ENCODE measurements around the gene IL12RB1.
"Not testable (repeated sequence)": the region's sequence is repeated elsewhere in the genome, so short reads cannot be mapped to it uniquely, and the experiment has no call there.

Gene IL12RB1

GRCh38 chr19:18110609-18111232 lies 24.0 kb upstream of the IL12RB1 start:
- DNase-seq = peak; percentile 4

- DNase-seq = no peak
These were observed 23.2 kb upstream of the IL12RB1 start for GRCh38 chr19:18109733-18110608.

- no peak for DNase-seq
These were observed 22.6 kb upstream of the IL12RB1 start for GRCh38 chr19:18109341-18109732.

GRCh38 chr19:18108897-18109296 lies 22.2 kb upstream of the IL12RB1 start:
- DNase-seq = no peak

DNA sequence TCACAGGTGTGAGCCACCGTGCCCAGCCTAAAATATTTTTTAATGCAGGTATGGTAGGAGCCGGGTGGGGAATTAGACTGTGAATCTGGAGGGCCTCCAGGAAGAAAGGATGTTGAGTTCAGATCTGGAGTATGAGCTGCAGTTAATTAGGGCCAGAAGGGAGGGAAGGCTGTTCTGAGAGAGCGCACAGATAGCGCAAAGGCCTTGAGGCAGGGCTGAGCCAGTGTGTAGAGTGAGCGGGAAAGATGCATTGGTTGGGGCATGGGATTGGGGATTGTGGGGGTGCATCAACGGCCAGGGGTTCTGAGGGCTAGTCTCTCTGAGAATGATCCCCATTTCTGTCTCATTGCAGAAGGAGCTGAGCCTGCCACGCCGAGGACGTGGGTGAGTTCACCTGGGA lies 20.5 kb upstream of the IL12RB1 start:
- DNase-seq = no peak

GRCh38 chr19:18105259-18105658 lies 18.5 kb upstream of the IL12RB1 start:
- not testable (repeated sequence) for DNase-seq

DNA sequence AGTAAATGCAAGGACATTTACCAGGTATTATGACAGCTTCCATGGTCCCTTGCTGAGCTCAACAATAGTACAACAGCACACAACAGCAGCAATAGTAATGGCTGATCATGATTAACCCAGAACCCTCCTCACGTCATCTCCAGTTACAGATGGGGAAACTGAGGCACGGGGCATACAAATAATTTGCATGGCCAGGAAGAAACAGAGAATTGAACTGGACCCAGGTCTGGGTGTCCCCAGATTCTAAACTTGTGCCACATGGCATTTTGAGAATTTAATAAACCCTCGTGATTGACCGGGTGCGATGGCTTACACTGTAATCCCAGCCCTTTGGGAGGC lies 18.0 kb upstream of the IL12RB1 start:
- DNase-seq = no peak

DNA sequence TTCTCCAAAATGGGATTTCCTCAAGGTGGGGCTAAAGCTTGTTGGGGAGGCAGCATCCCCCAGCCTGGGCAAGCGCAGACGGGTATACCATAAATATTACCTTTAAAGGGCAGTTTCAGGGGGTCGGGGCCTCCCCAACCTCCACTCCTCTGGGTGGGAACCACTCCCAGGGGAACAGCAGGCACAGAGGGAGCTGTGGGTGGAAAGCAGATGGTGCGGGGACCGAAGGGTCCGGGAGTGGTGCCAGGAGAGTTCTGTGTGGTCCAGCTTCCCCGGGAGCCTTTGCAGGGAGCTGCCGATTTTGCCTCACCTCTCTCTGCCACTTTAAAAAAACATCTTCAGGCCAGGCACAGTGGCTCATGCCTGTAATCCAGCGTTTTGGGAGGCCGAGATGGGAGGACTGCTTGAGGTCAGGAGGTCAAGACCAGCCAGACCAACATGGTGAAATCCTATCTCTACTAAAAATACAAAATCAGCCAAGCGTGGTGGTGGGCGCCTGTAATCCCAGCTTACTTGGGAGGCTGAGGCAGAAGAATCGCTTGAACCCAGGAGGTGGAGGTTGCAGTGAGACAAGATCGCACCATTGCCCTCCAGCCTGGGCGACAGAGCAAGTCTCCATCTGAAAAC lies 16.3 kb upstream of the IL12RB1 start:
- DNase-seq = peak; percentile 94

DNA sequence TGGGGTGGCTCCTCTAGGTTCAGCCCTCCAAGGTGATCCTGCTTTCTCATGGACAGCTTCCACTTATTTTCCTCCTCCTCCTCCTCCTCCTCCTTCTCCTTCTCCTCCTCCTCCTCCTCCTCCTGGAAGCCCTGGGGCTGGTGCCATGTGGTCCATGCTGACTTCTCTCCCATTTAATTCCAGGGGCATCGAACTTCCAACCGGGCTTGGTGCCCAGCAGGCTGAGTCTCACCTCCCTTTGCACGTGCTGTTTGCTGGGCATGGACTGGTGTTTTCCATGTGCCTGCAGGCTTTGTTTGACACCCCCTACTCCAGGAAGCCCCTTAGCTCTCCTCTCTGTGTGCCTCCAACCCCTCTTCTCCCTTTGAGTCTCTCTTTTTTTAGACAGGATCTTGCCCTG lies 14.5 kb upstream of the IL12RB1 start:
- no peak for DNase-seq

GRCh38 chr19:18100710-18101109 lies 14.0 kb upstream of the IL12RB1 start:
- DNase-seq = no peak

DNA sequence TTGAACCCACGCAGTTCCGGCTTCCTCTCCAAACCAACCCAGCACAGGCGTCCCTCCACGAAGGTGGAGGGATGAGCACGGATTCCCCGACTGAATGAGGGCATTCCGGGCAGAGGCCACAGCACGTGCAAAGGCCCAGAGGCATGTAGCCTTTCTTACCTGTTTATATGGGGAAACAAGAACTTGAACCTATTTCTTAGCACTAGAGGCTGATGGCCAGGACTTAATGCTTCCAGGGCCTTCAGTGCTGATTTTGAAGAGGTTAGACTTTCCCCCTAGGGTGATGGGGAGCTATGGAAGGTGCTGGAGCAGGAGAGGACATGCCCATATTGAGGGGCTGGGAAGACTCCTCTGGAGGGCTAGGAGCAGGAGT lies 12.9 kb upstream of the IL12RB1 start:
- DNase-seq = no peak

DNA sequence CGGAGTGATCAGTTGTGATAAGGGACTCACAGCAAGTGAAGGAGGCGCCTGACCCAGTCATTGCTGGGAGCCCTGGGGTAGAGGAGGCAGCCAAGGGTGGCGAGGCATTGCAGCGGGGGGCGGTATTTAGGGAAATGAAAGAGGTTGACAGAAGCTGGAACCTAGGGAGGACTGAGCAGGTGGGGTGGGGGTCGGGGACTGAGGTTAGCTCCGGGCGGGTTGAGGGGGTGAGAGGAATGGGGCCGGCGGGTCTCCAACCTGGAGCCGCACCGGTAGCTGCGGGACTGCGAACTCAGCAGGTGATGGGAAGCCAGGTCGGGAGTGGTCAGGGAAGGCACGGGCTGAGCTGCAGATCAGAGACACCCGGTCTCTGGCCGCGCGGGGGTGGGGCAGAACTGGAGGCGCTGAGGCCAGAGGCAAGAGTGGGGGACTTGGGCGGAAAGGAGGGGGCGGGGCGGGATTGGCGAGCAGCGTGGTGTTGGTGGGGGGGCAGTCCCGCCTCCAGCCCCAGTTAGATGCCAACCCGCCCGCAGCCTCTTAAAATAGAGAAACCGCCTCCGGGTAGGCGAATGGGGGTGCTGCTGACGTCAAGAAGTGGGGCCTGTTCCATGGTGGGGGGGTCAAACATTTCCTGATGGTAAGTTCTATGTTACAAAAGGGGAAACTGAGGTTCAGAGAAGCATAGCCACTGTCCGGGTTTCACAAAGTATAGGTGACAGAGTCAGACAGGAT lies 12.3 kb upstream of the IL12RB1 start:
- no peak for DNase-seq

GRCh38 chr19:18097993-18098890 lies 11.5 kb upstream of the IL12RB1 start:
- DNase-seq = peak; percentile 79

GRCh38 chr19:18097217-18097992 lies 10.7 kb upstream of the IL12RB1 start, which contains the start of gene MAST3:
Gene MAST3, plus strand, starts transcription at chr19:18097778. Its CDS starts 15 bp downstream, at chr19:18097793.
- DNase-seq = no peak

DNA sequence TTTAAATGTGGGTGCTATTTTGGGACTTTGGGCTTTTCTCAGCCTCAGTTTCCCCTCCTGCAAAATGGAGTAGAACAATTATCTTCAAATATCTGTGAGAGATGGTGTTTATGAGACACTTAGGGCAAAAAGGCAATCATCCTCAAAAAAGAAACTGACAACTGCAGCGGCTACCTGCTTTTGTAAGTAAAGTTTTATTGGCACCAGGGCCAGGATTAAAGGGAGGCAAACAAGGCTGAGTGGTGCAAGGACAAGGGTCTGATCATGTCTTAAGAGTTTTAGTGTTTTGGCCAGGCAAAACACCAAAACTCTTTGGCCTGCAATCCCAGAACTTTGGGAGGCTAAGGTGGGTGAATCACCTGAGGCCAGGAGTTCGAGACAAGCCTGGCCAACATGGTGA lies 9.5 kb upstream of the IL12RB1 start:
- DNase-seq = no peak

DNA sequence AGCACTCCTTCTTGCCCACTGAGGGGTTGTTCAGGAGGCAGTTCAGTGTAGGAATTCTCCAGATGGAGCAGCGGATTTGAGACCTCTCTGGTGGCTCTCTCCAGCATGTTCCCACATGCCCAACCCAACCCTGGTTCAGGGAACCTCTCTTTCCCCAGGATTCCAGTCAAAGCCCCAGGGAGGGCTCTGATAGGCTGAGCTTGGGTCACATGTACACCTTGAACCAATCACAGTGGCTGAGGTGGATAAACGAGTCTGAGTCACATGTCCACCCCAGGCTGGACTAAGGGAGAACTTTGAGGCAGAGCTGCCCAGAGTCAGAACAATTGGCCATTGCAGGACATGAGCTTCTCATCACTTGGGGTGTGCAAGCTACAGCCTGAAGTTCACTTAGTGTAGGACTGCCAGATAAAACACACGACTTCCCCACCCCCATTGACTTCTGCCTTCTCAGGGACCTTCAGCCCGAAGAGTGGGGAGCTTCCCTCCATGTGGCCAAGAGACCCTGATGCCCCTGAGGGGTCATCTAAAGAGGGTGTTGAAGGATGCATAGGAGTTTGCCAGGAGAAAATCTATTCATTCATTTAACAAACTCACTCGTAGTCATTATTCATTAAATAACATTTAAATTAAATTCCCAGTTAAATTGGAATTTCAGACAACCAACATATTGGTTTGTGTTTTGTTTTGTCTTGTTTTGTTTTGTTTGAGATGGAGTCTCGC lies 6.9 kb upstream of the IL12RB1 start:
- DNase-seq = peak; percentile 59

DNA sequence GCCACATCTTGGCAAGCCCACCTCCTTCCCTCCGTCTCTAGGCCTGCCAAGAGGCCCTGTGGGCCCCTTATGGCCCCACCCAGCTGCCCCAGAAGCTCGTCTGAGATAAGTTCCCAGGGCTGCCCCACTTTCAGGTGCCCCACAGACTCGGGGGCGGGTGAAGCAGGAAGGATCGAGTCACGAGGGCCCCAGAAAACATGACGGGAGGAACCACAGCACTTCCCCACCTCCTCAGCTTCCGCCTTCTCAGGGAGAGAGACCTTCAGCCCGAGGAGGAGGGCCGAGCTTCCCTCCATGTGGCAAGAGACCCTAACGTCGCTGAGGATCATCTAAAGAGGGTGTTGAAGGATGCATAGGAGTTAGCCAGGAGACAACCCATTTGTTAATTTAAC lies 4.5 kb upstream of the IL12RB1 start:
- DNase-seq = no peak

DNA sequence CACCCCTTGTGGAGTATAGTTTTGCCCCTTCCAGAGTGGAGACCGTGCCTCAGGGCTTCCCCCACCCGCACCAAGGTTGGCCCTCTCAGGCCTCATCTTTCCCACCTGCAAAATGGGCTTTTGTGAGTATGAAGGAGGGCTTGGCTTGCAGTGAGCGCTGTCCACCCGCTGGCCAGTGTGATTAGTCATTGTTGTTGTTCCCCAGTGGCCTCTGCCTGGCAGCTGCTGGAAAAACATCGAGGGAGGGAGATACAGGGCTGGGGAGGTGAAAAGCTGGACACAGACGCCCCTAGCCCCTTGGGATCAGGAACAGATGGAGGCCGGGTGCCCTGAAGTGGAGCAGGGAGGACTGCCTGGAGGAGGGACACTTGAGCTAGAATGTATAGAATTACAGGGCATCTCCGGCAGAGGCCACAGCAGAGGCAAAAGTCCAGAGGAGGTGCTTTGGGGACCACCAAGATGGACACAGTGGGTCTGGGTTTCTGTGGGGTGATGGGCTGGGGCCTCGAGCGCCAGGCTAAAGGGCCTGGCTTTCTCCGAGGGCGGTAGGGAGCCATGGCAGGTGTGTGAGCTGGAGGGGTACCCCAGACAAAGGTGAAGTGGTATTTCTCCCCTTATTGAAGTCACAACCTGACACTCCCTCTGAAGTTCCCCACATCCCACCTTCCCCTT lies 3.9 kb upstream of the IL12RB1 start:
- DNase-seq = no peak

DNA sequence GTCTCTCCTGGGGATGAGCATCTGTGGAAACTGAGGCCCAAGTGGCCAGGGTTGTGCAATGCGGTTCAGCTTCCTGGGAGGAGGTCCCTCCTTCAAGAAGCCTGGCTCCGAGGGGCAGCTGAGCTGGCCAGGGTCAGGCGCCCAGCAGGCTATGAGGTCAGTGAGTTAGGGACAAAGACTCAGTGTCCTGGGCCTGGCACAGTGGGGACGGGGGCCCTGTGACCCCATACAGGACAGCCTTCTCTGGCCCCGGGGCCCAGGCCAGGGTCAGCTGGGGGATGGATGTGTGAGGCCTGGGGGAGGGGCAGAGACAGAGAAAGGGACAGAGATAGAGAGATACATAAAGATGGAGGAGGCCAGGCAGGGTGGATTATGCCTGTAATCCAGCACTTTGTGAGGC lies 3.0 kb upstream of the IL12RB1 start:
- DNase-seq = no peak

GRCh38 chr19:18089096-18089541 lies 2.4 kb upstream of the IL12RB1 start:
- DNase-seq = not testable (repeated sequence)

All from NCI-H524 treated with DMSO at 0.1 percent for 48 hours (cell line).